HepG2 (cell line): ENCODE data around the gene RASA2. TPM values are rescaled to one million over a fixed set of nuclear protein-coding genes. Genes with fewer than 3 reads are reported as not detected.

Source experiments
- ATF3 ChIP-seq: sonication (generic); formaldehyde crosslinking; IDR thresholded peaks from 2 replicates; pipeline ENCODE4 v1.4.0; 2020; ENCODE audit warnings: missing genetic modification reagents
- BHLHE40 ChIP-seq: IDR thresholded peaks from 2 replicates; pipeline ENCODE4 v1.6.1; 2011; ENCODE audit warnings: low read length, improper control_type of control experiment
- BORCS8-MEF2B ChIP-seq: sonication (generic); formaldehyde crosslinking; IDR thresholded peaks from 2 replicates; pipeline ENCODE4 v1.8.0; 2022; ENCODE audit warnings: mild to moderate bottlenecking, missing genetic modification reagents
- CAMTA2 ChIP-seq: sonication (generic); formaldehyde crosslinking; IDR thresholded peaks from 2 replicates; pipeline ENCODE4 v1.4.0; 2020; ENCODE audit warnings: mild to moderate bottlenecking, missing genetic modification reagents, borderline replicate concordance
- FOSL1 ChIP-seq: sonication (generic); formaldehyde crosslinking; IDR thresholded peaks from 2 replicates; pipeline ENCODE4 v1.9.0; 2021; ENCODE audit warnings: missing genetic modification reagents, borderline replicate concordance
- ISL2 ChIP-seq: sonication (generic); formaldehyde crosslinking; IDR thresholded peaks from 2 replicates; pipeline ENCODE4 v1.5.0; 2020; ENCODE audit warnings: missing genetic modification reagents
- MED1 ChIP-seq: sonication (generic); formaldehyde crosslinking; IDR thresholded peaks from 2 replicates; pipeline ENCODE4 v1.4.0; 2020; ENCODE audit warnings: missing genetic modification reagents
- MYNN ChIP-seq: sonication (generic); formaldehyde crosslinking; IDR thresholded peaks from 2 replicates; pipeline ENCODE4 v1.4.0; 2020; ENCODE audit warnings: mild to moderate bottlenecking, low read depth, missing genetic modification reagents
- NFE2L2 ChIP-seq: fragments of 150-350 bp; IDR thresholded peaks from 2 replicates; pipeline ENCODE4 v1.6.1; 2014; ENCODE audit warnings: low read length
- SKI ChIP-seq: fragments of 450-650 bp; IDR thresholded peaks from one replicate; pipeline ENCODE4 v1.6.1; 2018; ENCODE audit warnings: mild to moderate bottlenecking; ENCODE audit not compliant: partially characterized antibody
- ZC3H4 ChIP-seq: sonication (generic); formaldehyde crosslinking; IDR thresholded peaks from 2 replicates; pipeline ENCODE4 v1.4.0; 2020; ENCODE audit warnings: missing genetic modification reagents, borderline replicate concordance
- ZFP62 ChIP-seq: sonication (generic); formaldehyde crosslinking; IDR thresholded peaks from 2 replicates; pipeline ENCODE4 v1.4.0; 2020; ENCODE audit warnings: missing genetic modification reagents
- ZNF138 ChIP-seq: sonication (generic); formaldehyde crosslinking; IDR thresholded peaks from 2 replicates; pipeline ENCODE4 v1.5.0; 2020; ENCODE audit warnings: mild to moderate bottlenecking, low read depth, missing genetic modification reagents
- ZNF367 ChIP-seq: sonication (generic); formaldehyde crosslinking; IDR thresholded peaks from 2 replicates; pipeline ENCODE4 v1.4.0; 2020; ENCODE audit warnings: missing genetic modification reagents, borderline replicate concordance
- ZNF501 ChIP-seq: sonication (generic); formaldehyde crosslinking; IDR thresholded peaks from 2 replicates; pipeline ENCODE4 v1.5.1; 2020; ENCODE audit warnings: mild to moderate bottlenecking, moderate library complexity, missing genetic modification reagents
- ZNF639 ChIP-seq: conservative IDR thresholded peaks from 2 replicates; pipeline ENCODE4 v1.6.1; 2018; ENCODE audit warnings: missing genetic modification reagents
- ZNF782 ChIP-seq: sonication (generic); formaldehyde crosslinking; IDR thresholded peaks from 2 replicates; pipeline ENCODE4 v1.4.0; 2020; ENCODE audit warnings: missing genetic modification reagents, mild to moderate bottlenecking, borderline replicate concordance
- ZUFSP ChIP-seq: sonication (generic); formaldehyde crosslinking; IDR thresholded peaks from 2 replicates; pipeline ENCODE4 v1.9.0; 2021; ENCODE audit warnings: missing genetic modification reagents, mild to moderate bottlenecking, borderline replicate concordance
- polyA plus RNA-seq, 8 experiments: library from polyadenylated mRNA; depleted of rRNA in 3 of 8; stranded (reverse) in 7 of 8; unstranded in 1 of 8; fragments of >200 nt; fragmentation: Illumina TruSeq in 4 of 8; extraction: Trizol in 4 of 8; gene quantifications; 2 replicates each; pipeline versions ENCODE4 v1.2.1 to v1.2.3, GENCODE V29; 2011 to 2016; ENCODE audit warnings: low read depth in 4 of 8, missing spikeins in 1 of 8, mixed read lengths in 1 of 8; ENCODE audit not compliant: insufficient read depth in 1 of 8
- total RNA-seq, 5 experiments: library from RNA; depleted of rRNA; stranded (reverse); fragments of >200 nt; fragmentation: Illumina TruSeq; extraction: Trizol; gene quantifications; 2 replicates each; pipeline ENCODE4 v1.2.3, GENCODE V29; 2016; ENCODE audit warnings: low read depth in 1 of 5
- TF ChIP-seq, protein P1 (sequence below): sonication (generic); formaldehyde crosslinking; IDR thresholded peaks from 2 replicates; pipeline ENCODE4; 2020; ENCODE audit warnings: missing genetic modification reagents, mild to moderate bottlenecking, borderline replicate concordance
- TF ChIP-seq, protein P2 (sequence below): sonication (generic); formaldehyde crosslinking; IDR thresholded peaks from 2 replicates; pipeline ENCODE4 v1.5.0; 2020; ENCODE audit warnings: missing genetic modification reagents
- TF ChIP-seq, protein P3 (sequence below): IDR thresholded peaks from 2 replicates; pipeline ENCODE4 v1.6.1; 2016; ENCODE audit warnings: control low read depth

RASA2 gene
- total and polyA plus RNA-seq, 2 of the 13 experiments (the other 11 are each of a cell fraction or from before 2014, with no cell fraction given) = 5.4 to 8.5 TPM

GRCh38 chr3:141441381-141442364 lies 45.2 kb upstream of the RASA2 start (continued):
- TF ChIP-seq ZFP62 (CRISPR knock-in tag) (no peak), ZNF367 (no peak), ISL2 (CRISPR knock-in tag) (peak; percentile 13; the same call in 1 of the 2 replicates), ZNF501 (CRISPR knock-in tag) (no peak), ZNF639 (CRISPR knock-in tag) (no peak), MYNN (CRISPR knock-in tag) (no peak), FOSL1 (CRISPR knock-in tag) (peak; percentile 67; the same call in 1 of the 2 replicates), ZUFSP (CRISPR knock-in tag) (no peak), SKI (no peak), CAMTA2 (CRISPR knock-in tag) (no peak), ZNF138 (no peak), ATF3 (peak; percentile 86), NFE2L2 (peak; percentile 30; the same call in 1 of the 2 replicates), ZNF782 (CRISPR knock-in tag) (no peak), BHLHE40 (no peak), MED1 (CRISPR knock-in tag) (peak; percentile 15; the same call in 1 of the 2 replicates), BORCS8-MEF2B (CRISPR knock-in tag) (no peak), ZC3H4 (no peak)
- TF ChIP-seq, protein P1, sequence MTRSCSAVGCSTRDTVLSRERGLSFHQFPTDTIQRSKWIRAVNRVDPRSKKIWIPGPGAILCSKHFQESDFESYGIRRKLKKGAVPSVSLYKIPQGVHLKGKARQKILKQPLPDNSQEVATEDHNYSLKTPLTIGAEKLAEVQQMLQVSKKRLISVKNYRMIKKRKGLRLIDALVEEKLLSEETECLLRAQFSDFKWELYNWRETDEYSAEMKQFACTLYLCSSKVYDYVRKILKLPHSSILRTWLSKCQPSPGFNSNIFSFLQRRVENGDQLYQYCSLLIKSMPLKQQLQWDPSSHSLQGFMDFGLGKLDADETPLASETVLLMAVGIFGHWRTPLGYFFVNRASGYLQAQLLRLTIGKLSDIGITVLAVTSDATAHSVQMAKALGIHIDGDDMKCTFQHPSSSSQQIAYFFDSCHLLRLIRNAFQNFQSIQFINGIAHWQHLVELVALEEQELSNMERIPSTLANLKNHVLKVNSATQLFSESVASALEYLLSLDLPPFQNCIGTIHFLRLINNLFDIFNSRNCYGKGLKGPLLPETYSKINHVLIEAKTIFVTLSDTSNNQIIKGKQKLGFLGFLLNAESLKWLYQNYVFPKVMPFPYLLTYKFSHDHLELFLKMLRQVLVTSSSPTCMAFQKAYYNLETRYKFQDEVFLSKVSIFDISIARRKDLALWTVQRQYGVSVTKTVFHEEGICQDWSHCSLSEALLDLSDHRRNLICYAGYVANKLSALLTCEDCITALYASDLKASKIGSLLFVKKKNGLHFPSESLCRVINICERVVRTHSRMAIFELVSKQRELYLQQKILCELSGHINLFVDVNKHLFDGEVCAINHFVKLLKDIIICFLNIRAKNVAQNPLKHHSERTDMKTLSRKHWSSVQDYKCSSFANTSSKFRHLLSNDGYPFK = no peak
- TF ChIP-seq, protein P2, sequence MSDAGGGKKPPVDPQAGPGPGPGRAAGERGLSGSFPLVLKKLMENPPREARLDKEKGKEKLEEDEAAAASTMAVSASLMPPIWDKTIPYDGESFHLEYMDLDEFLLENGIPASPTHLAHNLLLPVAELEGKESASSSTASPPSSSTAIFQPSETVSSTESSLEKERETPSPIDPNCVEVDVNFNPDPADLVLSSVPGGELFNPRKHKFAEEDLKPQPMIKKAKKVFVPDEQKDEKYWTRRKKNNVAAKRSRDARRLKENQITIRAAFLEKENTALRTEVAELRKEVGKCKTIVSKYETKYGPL (CRISPR knock-in tag) = no peak
- TF ChIP-seq, protein P3, sequence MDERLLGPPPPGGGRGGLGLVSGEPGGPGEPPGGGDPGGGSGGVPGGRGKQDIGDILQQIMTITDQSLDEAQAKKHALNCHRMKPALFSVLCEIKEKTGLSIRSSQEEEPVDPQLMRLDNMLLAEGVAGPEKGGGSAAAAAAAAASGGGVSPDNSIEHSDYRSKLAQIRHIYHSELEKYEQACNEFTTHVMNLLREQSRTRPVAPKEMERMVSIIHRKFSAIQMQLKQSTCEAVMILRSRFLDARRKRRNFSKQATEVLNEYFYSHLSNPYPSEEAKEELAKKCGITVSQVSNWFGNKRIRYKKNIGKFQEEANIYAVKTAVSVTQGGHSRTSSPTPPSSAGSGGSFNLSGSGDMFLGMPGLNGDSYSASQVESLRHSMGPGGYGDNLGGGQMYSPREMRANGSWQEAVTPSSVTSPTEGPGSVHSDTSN (CRISPR knock-in tag) = no peak
